Measurements from ENCODE around the gene OR51B2. TPM values are rescaled to one million over a fixed set of nuclear protein-coding genes. Genes with fewer than 3 reads are reported as not detected.

OR51B2 gene
- total RNA-seq, 1 experiment from 2014 or later = not detected

- no peak for DNase-seq (ENCODE audit: unreplicated experiment)
- no peak overlapping the region for H3K27ac Mint-ChIP-seq (ENCODE audit: low read depth, unreplicated experiment)
- ChIA-PET POLR2A (no interaction called here), CTCF (interaction anchor here (1.8 to 3.2 kb wide), 2 partner anchors 8 to 79 kb away, joined by 6 to 12 read pairs; no protein-coding TSS in a partner anchor)
- BruUV-seq (replicated peaks) = no TSS peak
- H3K4me1 Mint-ChIP-seq (ENCODE audit: insufficient read depth, unreplicated experiment) = peaks cover 21% of the 10 kb centered on the region
- no peak for TF ChIP-seq CTCF (IDR thresholded peaks at IDR 0.05; ENCODE audit: unreplicated experiment)
- no peaks in the 10 kb centered on the region for H3K36me3 Mint-ChIP-seq (ENCODE audit: insufficient read depth, unreplicated experiment)
- no peak overlapping the region for H3K4me3 Mint-ChIP-seq (ENCODE audit: unreplicated experiment)
- intact Hi-C loops (cut with micrococcal nuclease) = no loop called here
- H3K27me3 Mint-ChIP-seq (ENCODE audit: insufficient read depth, unreplicated experiment) = no peaks in the 10 kb centered on the region
- H3K9me3 Mint-ChIP-seq (ENCODE audit: unreplicated experiment) = no peaks in the 10 kb centered on the region
Measured at GRCh38 chr11:5282628-5283027, 41.5 kb downstream of the OR51B2 start.

GRCh38 chr11:5281596-5281995 lies 42.5 kb downstream of the OR51B2 start:
- Mint-ChIP-seq H3K36me3 (ENCODE audit: insufficient read depth, unreplicated experiment) (no peaks in the 10 kb centered on the region), H3K9me3 (ENCODE audit: unreplicated experiment) (no peaks in the 10 kb centered on the region), H3K4me3 (ENCODE audit: unreplicated experiment) (no peak overlapping the region), H3K4me1 (ENCODE audit: insufficient read depth, unreplicated experiment) (peaks cover 21% of the 10 kb centered on the region), H3K27ac (ENCODE audit: low read depth, unreplicated experiment) (no peak overlapping the region), H3K27me3 (ENCODE audit: insufficient read depth, unreplicated experiment) (no peaks in the 10 kb centered on the region)
- TF ChIP-seq CTCF (IDR thresholded peaks at IDR 0.05; ENCODE audit: unreplicated experiment) = no peak
- ChIA-PET CTCF (interaction anchor here (0.6 to 3.2 kb wide), 4 partner anchors 9 to 528 kb away, joined by 3 to 12 read pairs (median 4); no protein-coding TSS in a partner anchor), POLR2A (no interaction called here)
- no TSS peak for BruUV-seq (replicated peaks)
- no peak for DNase-seq (ENCODE audit: unreplicated experiment)
- intact Hi-C loops (cut with micrococcal nuclease) = no loop called here

- no peaks in the 10 kb centered on the region for H3K27me3 Mint-ChIP-seq (ENCODE audit: insufficient read depth, unreplicated experiment)
- peak; percentile 97 for DNase-seq (ENCODE audit: unreplicated experiment)
- CTCF ChIA-PET = interaction anchor here (0.6 to 3.2 kb wide), 7 partner anchors 10 to 644 kb away, joined by 3 to 12 read pairs (median 4); no protein-coding TSS in a partner anchor
- no peaks in the 10 kb centered on the region for H3K9me3 Mint-ChIP-seq (ENCODE audit: unreplicated experiment)
- no peak overlapping the region for H3K4me3 Mint-ChIP-seq (ENCODE audit: unreplicated experiment)
- BruUV-seq (replicated peaks) = no TSS peak
- intact Hi-C loops (cut with micrococcal nuclease) = no loop called here
- H3K36me3 Mint-ChIP-seq (ENCODE audit: insufficient read depth, unreplicated experiment) = no peaks in the 10 kb centered on the region
- TF ChIP-seq CTCF (IDR thresholded peaks at IDR 0.05; ENCODE audit: unreplicated experiment) = no peak
- H3K4me1 Mint-ChIP-seq (ENCODE audit: insufficient read depth, unreplicated experiment) = peaks cover 17% of the 10 kb centered on the region
- no peak overlapping the region for H3K27ac Mint-ChIP-seq (ENCODE audit: low read depth, unreplicated experiment)
- POLR2A ChIA-PET = interaction anchor here (0.7 kb wide), 1 partner anchor 264 kb away, joined by 6 read pairs; no protein-coding TSS in a partner anchor
Measured at GRCh38 chr11:5280582-5281102, 43.5 kb downstream of the OR51B2 start.

GRCh38 chr11:5279471-5280090 lies 44.5 kb downstream of the OR51B2 start:
- POLR2A ChIA-PET = no interaction called here
- H3K27ac Mint-ChIP-seq (ENCODE audit: low read depth, unreplicated experiment) = peak overlapping the region; percentile 33
- no peaks in the 10 kb centered on the region for H3K27me3 Mint-ChIP-seq (ENCODE audit: insufficient read depth, unreplicated experiment)
- H3K4me3 Mint-ChIP-seq (ENCODE audit: unreplicated experiment) = no peak overlapping the region
- no peak for DNase-seq (ENCODE audit: unreplicated experiment)
- H3K9me3 Mint-ChIP-seq (ENCODE audit: unreplicated experiment) = no peaks in the 10 kb centered on the region
- peaks cover 12% of the 10 kb centered on the region for H3K4me1 Mint-ChIP-seq (ENCODE audit: insufficient read depth, unreplicated experiment)
- no TSS peak for BruUV-seq (replicated peaks)
- intact Hi-C loops (cut with micrococcal nuclease) = no loop called here
- TF ChIP-seq CTCF (IDR thresholded peaks at IDR 0.05; ENCODE audit: unreplicated experiment) = no peak
- CTCF ChIA-PET = interaction anchor here (0.6 to 1.5 kb wide), 5 partner anchors 10 to 1084 kb away, joined by 3 to 5 read pairs (median 3); no protein-coding TSS in a partner anchor
- H3K36me3 Mint-ChIP-seq (ENCODE audit: insufficient read depth, unreplicated experiment) = no peaks in the 10 kb centered on the region
